ENCODE measurements around the gene ZNF223. TPM values are rescaled to one million over a fixed set of nuclear protein-coding genes. Genes with fewer than 3 reads are reported as not detected.

The ZNF223 gene
- total RNA-seq, 1 donor from 2014 or later: 5.3 TPM

DNA sequence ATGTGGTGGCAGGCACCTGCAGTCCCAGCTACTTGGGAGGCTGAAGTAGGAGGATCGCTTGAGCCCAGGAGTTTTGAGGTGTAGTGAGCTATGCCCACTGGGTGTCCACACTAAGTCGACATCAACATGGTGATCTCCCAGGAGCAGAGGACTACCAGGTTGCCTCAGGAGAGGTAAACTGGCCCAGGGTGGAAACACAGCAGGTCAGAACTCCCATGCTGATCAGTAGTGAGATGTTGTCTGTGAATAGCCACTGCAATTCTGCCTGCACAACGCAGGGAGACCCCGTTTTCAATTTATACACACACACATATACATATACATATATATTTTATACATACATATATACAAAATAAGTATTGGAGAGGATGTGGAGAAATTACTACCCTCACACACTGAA, 40.3 kb downstream of the ZNF223 start:
- Mint-ChIP-seq H3K4me1 (ENCODE audit: unreplicated experiment) (peaks cover 13% of the 10 kb centered on the region), H3K27me3 (ENCODE audit: unreplicated experiment) (no peaks in the 10 kb centered on the region), H3K36me3 (ENCODE audit: unreplicated experiment) (peaks cover 15% of the 10 kb centered on the region), H3K4me3 (ENCODE audit: unreplicated experiment) (no peak overlapping the region), H3K9me3 (ENCODE audit: unreplicated experiment) (peaks cover under 1% of the 10 kb centered on the region), H3K27ac (ENCODE audit: unreplicated experiment) (no peak overlapping the region)
- DNase-seq (ENCODE audit: extremely low spot score, unreplicated experiment): peak; percentile 57
- TF ChIP-seq, protein P1, sequence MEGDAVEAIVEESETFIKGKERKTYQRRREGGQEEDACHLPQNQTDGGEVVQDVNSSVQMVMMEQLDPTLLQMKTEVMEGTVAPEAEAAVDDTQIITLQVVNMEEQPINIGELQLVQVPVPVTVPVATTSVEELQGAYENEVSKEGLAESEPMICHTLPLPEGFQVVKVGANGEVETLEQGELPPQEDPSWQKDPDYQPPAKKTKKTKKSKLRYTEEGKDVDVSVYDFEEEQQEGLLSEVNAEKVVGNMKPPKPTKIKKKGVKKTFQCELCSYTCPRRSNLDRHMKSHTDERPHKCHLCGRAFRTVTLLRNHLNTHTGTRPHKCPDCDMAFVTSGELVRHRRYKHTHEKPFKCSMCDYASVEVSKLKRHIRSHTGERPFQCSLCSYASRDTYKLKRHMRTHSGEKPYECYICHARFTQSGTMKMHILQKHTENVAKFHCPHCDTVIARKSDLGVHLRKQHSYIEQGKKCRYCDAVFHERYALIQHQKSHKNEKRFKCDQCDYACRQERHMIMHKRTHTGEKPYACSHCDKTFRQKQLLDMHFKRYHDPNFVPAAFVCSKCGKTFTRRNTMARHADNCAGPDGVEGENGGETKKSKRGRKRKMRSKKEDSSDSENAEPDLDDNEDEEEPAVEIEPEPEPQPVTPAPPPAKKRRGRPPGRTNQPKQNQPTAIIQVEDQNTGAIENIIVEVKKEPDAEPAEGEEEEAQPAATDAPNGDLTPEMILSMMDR (IDR thresholded peaks at IDR 0.05): no peak

DNA sequence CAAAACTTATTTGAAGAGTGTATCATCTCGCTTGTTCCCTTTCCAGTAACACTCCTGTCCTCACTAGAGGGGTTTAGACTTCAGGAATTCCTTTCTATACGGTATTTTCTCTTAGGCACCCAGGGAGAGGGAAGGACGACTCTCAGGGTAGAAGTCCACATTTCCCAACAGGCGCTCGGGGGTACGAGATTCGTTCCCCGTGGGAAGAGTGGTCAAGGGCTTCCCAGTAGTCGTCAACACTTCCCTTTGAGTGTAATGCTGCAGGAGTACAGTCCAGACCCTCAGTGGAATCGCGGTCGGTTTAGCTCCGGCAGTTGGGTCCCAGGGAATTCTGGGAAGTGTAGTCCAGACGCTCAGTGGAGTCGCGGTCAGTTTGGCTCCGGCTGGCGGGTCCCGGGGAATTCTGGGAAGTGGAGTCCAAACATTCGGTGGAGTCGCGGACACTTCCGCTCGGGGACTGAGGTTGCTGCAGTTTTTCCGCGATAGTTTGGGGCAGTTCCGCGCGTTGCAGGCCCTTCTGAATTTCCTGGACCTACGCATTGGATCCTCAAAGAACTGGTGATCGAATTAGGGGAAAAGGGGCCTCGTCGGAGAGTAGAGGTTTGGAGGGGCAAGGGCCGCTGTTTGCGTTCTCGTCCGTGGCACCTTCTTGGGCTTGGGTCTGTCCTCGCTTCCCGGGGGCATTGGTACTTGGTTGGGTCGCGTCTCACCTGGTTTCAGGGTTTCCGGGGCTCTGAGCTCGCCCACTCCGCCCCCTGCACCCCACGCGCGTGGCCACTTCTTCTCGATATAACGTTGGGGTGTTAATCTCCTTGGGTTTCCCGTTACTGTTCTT, 42.3 kb downstream of the ZNF223 start, which contains the start of gene ZNF224:
Gene ZNF224 (plus strand): TSS at position 431 of the 835 bp plus-strand sequence. CDS start 3,513 bp downstream, outside the sequence.
- Mint-ChIP-seq H3K9me3 (ENCODE audit: unreplicated experiment) (peaks cover 4% of the 10 kb centered on the region), H3K27ac (ENCODE audit: unreplicated experiment) (peak within 1 kb of the TSS; percentile 93), H3K27me3 (ENCODE audit: unreplicated experiment) (no peaks in the 10 kb centered on the region), H3K4me1 (ENCODE audit: unreplicated experiment) (peaks cover 14% of the 10 kb centered on the region), H3K36me3 (ENCODE audit: unreplicated experiment) (peaks cover 25% of the 10 kb centered on the region), H3K4me3 (ENCODE audit: unreplicated experiment) (peak within 1 kb of the TSS; percentile 94)
- TF ChIP-seq, protein P1 (IDR thresholded peaks at IDR 0.05): no peak
- peak; percentile 96 for DNase-seq (ENCODE audit: extremely low spot score, unreplicated experiment)

DNA sequence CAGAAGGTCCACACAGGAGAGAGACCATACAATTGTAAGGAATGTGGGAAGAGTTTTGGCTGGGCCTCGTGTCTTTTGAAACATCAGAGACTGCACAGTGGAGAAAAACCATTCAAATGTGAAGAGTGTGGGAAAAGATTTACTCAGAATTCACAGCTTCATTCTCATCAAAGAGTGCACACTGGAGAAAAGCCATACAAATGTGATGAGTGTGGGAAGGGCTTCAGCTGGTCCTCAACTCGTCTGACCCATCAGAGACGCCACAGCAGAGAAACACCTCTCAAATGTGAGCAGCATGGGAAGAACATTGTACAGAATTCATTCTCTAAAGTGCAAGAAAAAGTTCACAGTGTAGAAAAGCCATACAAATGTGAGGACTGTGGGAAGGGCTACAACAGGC, 55.9 kb downstream of the ZNF223 start:
- Mint-ChIP-seq H3K27ac (ENCODE audit: unreplicated experiment) (no peak overlapping the region), H3K4me3 (ENCODE audit: unreplicated experiment) (no peak overlapping the region), H3K27me3 (ENCODE audit: unreplicated experiment) (no peaks in the 10 kb centered on the region), H3K4me1 (ENCODE audit: unreplicated experiment) (peaks cover 6% of the 10 kb centered on the region), H3K9me3 (ENCODE audit: unreplicated experiment) (peaks cover 49% of the 10 kb centered on the region), H3K36me3 (ENCODE audit: unreplicated experiment) (peaks cover 62% of the 10 kb centered on the region)
- TF ChIP-seq, protein P1 (IDR thresholded peaks at IDR 0.05): no peak
- no peak for DNase-seq (ENCODE audit: extremely low spot score, unreplicated experiment)

DNA sequence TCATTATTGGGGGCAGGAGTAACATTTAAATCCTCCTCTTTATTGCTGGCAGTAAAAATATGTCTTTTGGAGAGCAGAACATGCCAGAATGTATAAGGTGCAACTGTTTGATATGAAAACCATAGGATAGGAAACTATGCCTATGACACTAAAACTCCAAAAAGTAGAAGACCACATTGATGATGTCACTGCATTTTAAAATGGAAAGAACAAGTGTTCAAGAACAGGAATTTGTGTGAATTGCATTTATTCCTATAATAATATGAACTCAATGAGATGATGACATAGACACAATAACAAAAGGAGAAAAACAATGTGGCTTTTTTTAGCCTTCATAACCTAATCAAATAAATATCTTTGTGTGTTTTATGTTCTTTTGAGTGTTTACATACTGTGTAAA, 57.6 kb downstream of the ZNF223 start:
- peaks cover 46% of the 10 kb centered on the region for H3K36me3 Mint-ChIP-seq (ENCODE audit: unreplicated experiment)
- no peak overlapping the region for H3K27ac Mint-ChIP-seq (ENCODE audit: unreplicated experiment)
- TF ChIP-seq, protein P1 (IDR thresholded peaks at IDR 0.05): no peak
- peaks cover 12% of the 10 kb centered on the region for H3K4me1 Mint-ChIP-seq (ENCODE audit: unreplicated experiment)
- no peak overlapping the region for H3K4me3 Mint-ChIP-seq (ENCODE audit: unreplicated experiment)
- H3K9me3 Mint-ChIP-seq (ENCODE audit: unreplicated experiment): peaks cover 37% of the 10 kb centered on the region
- no peak for DNase-seq (ENCODE audit: extremely low spot score, unreplicated experiment)
- no peaks in the 10 kb centered on the region for H3K27me3 Mint-ChIP-seq (ENCODE audit: unreplicated experiment)

DNA sequence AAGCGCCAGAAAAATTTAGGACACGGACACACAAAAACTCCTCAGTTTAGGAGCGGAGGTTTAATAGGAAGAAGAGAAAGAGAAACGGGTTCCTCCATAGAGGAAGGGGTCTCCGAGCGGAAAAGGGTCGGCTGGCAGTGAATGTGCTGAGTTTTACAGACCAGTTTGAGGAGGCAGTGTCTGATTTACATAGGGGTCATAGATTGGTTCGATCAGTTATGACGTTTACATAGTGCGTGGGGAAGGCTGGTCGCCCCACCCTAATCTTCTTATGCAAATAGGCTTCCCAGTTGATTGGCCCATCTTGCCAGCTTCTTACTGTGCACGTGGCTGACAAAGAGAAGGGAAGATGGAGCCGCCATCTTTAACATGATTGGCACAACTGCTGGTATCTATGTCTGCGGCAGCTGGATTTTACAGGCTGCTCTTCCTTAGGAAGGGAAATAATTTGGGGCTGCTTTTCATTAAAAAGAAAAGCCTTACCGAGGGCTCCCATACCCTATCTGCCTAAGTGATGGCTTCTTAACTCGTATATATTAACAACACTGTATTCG, 60.2 kb downstream of the ZNF223 start:
- Mint-ChIP-seq H3K4me3 (ENCODE audit: unreplicated experiment) (peak overlapping the region; percentile 96), H3K9me3 (ENCODE audit: unreplicated experiment) (peaks cover 32% of the 10 kb centered on the region), H3K36me3 (ENCODE audit: unreplicated experiment) (peaks cover 31% of the 10 kb centered on the region), H3K27me3 (ENCODE audit: unreplicated experiment) (no peaks in the 10 kb centered on the region), H3K27ac (ENCODE audit: unreplicated experiment) (peak overlapping the region; percentile 98), H3K4me1 (ENCODE audit: unreplicated experiment) (peaks cover 20% of the 10 kb centered on the region)
- TF ChIP-seq, protein P1 (IDR thresholded peaks at IDR 0.05): no peak
- DNase-seq (ENCODE audit: extremely low spot score, unreplicated experiment): no peak

Measured in osteocyte (in vitro differentiated cells).